Mammary epithelial cell (primary cell): ENCODE data around the gene MREG.

Experiments
- CTCF ChIP-seq, 2 donors: IDR thresholded peaks in 1 of 2; conservative IDR thresholded peaks in 1 of 2; 2 replicates each; pipeline ENCODE4 v1.5.1; 2011 to 2012; ENCODE audit warnings: inconsistent platforms in 2 of 2, low read length in 2 of 2, mild to moderate bottlenecking in 2 of 2, control low read depth in 1 of 2, low read depth in 1 of 2; ENCODE audit not compliant: insufficient read depth in 1 of 2; ENCODE audit errors: extremely low read depth in 1 of 2
- EZH2 ChIP-seq: IDR thresholded peaks from 2 replicates; pipeline ENCODE4 v1.6.1; 2012; ENCODE audit warnings: low read length, inconsistent platforms, borderline replicate concordance

GRCh38 chr2:216012133-216012829 is 1.1 kb downstream of the MREG start:
- peak in 1 of 2 donors; percentile 14 for TF ChIP-seq CTCF (conservative IDR thresholded peaks at IDR 0.05 in 1 of 2, IDR thresholded peaks at IDR 0.05 in 1 of 2; ENCODE audit: extremely low read depth in 1 of 2, insufficient read depth in 1 of 2, low read depth in 1 of 2, low read length in 2 of 2)
- no peak for TF ChIP-seq EZH2
